Fibroblast of mammary gland (primary cell): Measurements from ENCODE around the gene GPC2.

Experiments
- DNase-seq: peaks from one replicate; pipeline ENCODE4 v3.0.0-alpha.2; 2010; ENCODE audit warnings: low read depth
- H3K4me3 ChIP-seq: 2 replicates; pipeline ENCODE4 v1.5.1; 2011; ENCODE audit warnings: low read depth, mild to moderate bottlenecking, low read length, moderate library complexity; ENCODE audit not compliant: control insufficient read depth
- TF ChIP-seq, protein P1 (sequence below): conservative IDR thresholded peaks from 2 replicates; pipeline ENCODE4 v1.5.1; 2011; ENCODE audit warnings: low read depth, low read length, inconsistent platforms; ENCODE audit not compliant: control insufficient read depth, insufficient read depth

GPC2 gene

GRCh38 chr7:100158229-100159098 is 18.7 kb downstream of the GPC2 start, which contains the start of gene TRAPPC14:
TSS of gene TRAPPC14 (minus strand) at chr7:100158723. CDS start at chr7:100158499, 224 bp downstream.
- peak; percentile 68 for DNase-seq
- H3K4me3 ChIP-seq, result peak within 1 kb of the TSS; percentile 57
- TF ChIP-seq, protein P1, sequence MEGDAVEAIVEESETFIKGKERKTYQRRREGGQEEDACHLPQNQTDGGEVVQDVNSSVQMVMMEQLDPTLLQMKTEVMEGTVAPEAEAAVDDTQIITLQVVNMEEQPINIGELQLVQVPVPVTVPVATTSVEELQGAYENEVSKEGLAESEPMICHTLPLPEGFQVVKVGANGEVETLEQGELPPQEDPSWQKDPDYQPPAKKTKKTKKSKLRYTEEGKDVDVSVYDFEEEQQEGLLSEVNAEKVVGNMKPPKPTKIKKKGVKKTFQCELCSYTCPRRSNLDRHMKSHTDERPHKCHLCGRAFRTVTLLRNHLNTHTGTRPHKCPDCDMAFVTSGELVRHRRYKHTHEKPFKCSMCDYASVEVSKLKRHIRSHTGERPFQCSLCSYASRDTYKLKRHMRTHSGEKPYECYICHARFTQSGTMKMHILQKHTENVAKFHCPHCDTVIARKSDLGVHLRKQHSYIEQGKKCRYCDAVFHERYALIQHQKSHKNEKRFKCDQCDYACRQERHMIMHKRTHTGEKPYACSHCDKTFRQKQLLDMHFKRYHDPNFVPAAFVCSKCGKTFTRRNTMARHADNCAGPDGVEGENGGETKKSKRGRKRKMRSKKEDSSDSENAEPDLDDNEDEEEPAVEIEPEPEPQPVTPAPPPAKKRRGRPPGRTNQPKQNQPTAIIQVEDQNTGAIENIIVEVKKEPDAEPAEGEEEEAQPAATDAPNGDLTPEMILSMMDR, result no peak

DNA sequence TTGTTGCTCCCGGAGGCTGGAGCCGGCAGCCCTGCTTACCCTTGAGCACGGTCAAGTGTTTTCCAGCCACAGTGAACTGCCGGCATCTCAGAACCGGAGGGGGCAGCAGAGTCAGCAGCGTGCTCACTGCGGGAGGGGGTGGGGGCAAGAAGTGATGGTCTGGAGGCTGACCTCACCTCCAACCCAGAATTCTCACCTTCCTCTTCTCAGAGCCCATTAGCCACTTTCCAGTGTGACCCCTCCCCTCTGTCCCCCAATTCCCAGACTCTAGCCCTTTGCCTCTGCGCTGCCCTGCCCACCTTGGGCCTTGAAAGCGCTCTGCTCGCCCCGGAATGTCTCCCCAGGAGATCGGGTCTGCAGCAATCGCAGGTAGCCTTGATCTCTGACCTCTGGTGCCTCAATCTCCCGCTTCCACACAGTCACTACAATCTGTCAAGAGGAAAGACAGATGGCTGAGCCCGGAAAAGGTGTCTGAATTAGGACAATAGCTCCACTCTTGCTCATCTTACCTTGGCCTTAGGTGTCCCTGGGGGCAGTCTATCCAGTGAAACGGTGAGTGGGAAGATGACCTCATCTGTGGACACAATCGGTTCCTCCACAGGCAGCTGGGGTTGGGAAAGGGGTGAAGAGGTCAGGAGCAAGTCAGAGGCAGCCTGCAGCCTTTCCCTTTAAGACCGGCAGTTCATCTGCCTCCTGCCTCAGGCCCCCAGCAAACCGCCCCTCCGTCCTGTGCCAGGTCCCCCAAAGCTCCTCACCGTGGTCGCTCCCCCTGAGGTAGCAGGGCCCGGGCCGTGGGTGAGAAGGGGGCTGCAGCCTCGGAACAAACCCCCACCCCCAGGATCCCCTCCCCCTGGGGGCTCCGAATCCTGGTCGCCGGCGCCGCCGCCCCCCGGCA is 19.6 kb downstream of the GPC2 start:
- TF ChIP-seq, protein P1, result peak; percentile 27
- peak overlapping the region; percentile 57 for H3K4me3 ChIP-seq
- DNase-seq, result peak; percentile 82

DNA sequence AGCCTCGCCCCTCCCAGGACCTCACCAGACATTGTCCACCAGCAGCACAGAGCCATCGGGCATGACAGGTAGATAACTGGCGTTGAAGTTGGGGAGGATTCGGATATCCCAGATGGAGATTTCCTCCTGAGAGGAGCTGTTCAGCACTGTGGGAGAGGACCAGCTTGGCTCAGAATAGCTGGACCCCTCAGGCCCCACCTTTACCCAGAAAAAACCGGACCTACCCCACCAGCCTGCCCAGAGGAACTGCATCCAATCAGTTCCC is 20.2 kb downstream of the GPC2 start:
- peak overlapping the region; percentile 57 for H3K4me3 ChIP-seq
- DNase-seq, result no peak
- TF ChIP-seq, protein P1, result no peak

DNA sequence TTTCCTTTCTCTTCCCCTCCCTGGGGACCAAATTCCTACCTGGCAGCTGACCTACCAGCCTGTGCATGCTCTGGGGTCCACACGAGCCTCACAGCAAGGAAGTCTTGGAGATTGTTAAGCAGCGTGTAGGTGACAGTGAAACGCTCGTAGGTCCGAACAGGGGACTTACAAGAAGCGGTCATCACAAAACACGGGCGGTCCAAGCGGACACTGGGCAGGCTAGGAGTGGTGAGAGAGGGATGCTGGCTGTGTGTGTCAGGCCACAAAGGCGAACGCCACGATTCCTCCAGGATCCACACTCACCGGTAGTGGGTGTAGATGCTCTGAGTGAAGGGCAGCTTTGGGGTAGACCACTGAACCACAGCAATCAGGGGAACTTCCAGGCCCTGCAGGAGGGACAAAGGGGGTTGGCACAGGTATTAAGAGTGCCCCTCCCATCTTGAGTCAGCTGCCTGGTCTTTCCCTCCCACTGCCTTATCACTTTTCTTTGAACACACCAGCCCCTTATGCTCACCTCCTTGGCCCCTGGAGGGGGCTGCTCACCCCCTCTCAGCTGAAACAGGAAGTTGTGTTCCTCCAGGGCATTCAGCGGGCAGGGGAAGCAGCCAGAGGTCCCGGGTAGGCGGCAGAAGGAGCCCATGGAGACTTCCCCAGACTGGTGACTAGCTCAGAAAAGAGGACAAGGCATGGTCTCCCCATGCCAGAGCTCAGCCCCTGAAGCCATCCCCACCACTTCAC is 20.7 kb downstream of the GPC2 start:
- no peak overlapping the region for H3K4me3 ChIP-seq
- DNase-seq, result no peak

GRCh38 chr7:100155553-100156317 is 21.4 kb downstream of the GPC2 start:
- no peak for DNase-seq
- no peak overlapping the region for H3K4me3 ChIP-seq
- TF ChIP-seq, protein P1, result no peak

More for the DNA sequence above, 20.7 kb downstream of the GPC2 start:
- TF ChIP-seq, protein P1, result no peak
